Right ventricle myocardium inferior (tissue), 1 donor: ENCODE measurements around the gene ACTG2. TPM values are rescaled to one million over a fixed set of nuclear protein-coding genes. Genes with fewer than 3 reads are reported as not detected.
"Not testable (repeated sequence)": the region's sequence is repeated elsewhere in the genome, so short reads cannot be mapped to it uniquely, and the experiment has no call there.

Experiments
- ATAC-seq: fragments of 200-7000 bp; cut with Tn5 transposase; one replicate; pipeline ENCODE4 v1.9.1; 2020; ENCODE audit warnings: mild to moderate bottlenecking, moderate library complexity
- DNase-seq: peaks from one replicate; pipeline ENCODE4 v3.0.0; 2021; ENCODE audit errors: missing footprints
- intact Hi-C: fragments of 100-400 bp; cut with DNase I; formaldehyde crosslinking; loops from one replicate; pipeline ENCODE4 v1.11.0; 2022
- long read RNA-seq: library from polyadenylated mRNA; unstranded; transcript quantifications from one replicate; pipeline ENCODE4 v2.0.0, GENCODE V29; 2021
- total RNA-seq: library from RNA; stranded (reverse); fragmentation: NEBNext Ultra II Directional; extraction: Animal tissue kit (Norgen Biotek cat#: 25700); gene quantifications from one replicate; pipeline ENCODE4 v1.2.1, GENCODE V29; 2021
- donor health status: DM: no; HTN: yes; CAD: no; lungs with severe emphysema.

Gene ACTG2
- 1.9 TPM for total RNA-seq
- long read RNA-seq: 0 reads

GRCh38 chr2:73892631-73893329 is at the start of gene ACTG2:
ACTG2 (plus strand) TSS chr2:73893008; CDS start chr2:73901312, 8,304 bp downstream.
- intact Hi-C loops: no loop called here
- no peak for DNase-seq
- no peak for ATAC-seq

- intact Hi-C loops: no loop called here
- DNase-seq: no peak
- ATAC-seq: no peak
These were observed 48.7 kb upstream of the ACTG2 start for GRCh38 chr2:73844087-73844486.

DNA sequence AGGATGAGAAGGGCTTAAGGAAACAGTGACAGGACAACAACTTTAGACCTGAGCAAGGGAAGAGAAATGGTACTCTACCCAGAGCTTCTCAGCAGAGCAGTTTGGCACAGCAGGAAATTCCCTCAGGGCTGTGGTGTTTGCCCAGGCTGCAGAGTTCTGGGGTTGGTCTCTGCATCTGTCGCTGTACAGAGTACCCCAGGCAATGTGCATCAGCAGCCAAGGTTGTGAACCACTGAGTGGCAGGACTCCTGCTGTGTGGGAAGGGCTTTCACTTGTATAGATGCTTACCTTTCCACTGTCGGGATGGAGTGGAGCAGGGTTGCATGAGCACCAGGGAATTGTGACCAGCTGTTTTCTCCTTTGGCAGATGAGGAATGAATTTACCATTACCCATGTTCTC is 42.8 kb upstream of the ACTG2 start:
- DNase-seq (no peak), ATAC-seq (no peak)
- intact Hi-C loops: no loop called here

GRCh38 chr2:73851274-73851673 is 41.5 kb upstream of the ACTG2 start:
- ATAC-seq: no peak
- intact Hi-C loops: no loop called here
- no peak for DNase-seq

DNA sequence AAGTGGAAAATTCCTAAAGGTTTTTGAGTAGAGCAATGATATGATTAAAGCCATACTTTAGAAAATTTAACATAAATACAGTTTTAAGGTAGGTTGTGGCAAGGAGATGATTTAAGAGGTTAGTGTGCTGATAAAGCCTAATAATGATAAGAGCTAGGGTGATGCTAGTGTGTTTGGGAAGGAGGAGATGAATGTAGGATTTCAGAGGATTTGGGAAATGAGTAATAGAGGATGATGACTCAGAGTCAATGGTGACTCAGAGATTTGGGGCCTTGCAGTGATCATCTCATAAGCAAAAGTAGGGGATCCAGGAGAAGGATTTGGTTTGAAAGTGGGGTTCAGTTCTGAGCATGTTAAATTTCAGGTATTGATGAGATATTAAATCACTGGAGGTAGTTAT is 40.8 kb upstream of the ACTG2 start:
- no peak for DNase-seq
- intact Hi-C loops: no loop called here
- ATAC-seq: no peak

GRCh38 chr2:73855526-73855925 is 37.3 kb upstream of the ACTG2 start:
- ATAC-seq (no peak), DNase-seq (no peak)
- intact Hi-C loops: no loop called here

- intact Hi-C loops: no loop called here
- DNase-seq (no peak), ATAC-seq (no peak)
These were observed 36.6 kb upstream of the ACTG2 start for GRCh38 chr2:73856214-73856613.

DNA sequence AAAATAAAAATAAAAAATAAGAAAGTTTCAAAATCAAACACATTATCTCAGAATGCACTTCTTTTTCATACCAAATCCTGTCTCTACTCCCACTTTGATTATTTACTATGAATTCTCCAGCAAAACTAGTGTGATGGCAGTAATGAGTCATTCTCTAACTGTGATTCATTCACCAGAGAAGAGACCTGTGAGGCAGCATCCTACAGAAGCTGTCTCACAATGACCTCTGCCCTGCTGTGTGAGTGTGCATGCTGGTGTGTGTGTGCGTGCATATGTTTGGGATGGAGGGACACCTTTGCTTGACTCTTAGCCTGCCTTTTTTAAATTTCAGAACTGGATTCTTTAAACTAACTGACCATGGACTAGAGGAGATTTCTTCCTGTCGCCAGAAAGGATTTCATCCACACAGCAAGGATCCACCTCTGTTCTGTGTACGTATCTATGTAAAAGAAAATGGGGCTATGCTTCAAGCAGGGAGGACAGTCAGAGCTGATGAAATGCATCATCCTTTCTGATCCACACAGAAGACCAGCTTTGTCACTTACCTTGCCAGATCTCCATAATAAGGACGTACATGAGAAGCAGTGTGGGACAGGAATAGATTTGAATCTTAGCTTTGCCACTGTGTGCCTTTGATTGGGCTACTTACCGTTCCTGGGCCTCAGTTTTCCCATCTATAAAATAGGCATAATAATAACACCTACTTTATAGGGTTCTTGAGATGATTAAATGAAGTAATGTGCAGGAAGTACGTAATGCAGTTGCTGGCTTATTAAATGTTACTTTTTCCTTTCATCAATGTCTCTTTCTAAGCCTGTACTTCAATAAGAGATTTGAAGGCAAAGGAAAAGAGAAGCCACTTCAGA is 32.9 kb upstream of the ACTG2 start:
- intact Hi-C loops: no loop called here
- ATAC-seq (no peak), DNase-seq (no peak)

GRCh38 chr2:73862987-73863386 is 29.8 kb upstream of the ACTG2 start:
- DNase-seq (no peak), ATAC-seq (no peak)
- intact Hi-C loops: no loop called here

- ATAC-seq: no peak
- intact Hi-C loops: no loop called here
- DNase-seq: no peak
These were observed 24.4 kb upstream of the ACTG2 start for GRCh38 chr2:73868204-73868978.

DNA sequence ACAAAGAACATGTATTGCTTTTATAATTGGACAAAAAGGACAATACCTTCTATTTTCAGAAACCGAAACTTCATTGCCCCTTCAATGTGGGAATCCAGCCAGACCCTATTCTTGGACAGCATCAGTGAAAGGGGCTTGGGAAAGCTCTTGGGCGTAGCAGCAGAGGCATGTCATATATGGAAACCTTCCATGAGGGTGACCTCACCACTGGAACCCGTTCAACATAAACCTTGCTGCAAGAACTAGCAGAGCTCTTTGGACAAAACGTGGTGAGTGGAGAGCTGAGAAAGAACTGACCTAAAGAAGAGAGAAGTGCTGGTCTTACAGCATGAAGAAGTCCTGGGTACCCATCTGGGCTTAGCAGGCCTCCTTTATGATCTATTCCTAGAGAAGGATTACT is 22.7 kb upstream of the ACTG2 start:
- ATAC-seq (peak; percentile 88), DNase-seq (no peak)
- intact Hi-C loops: loop anchor here (5.0 kb wide), 1 partner anchor 57 kb away; the partner anchor contains the start of gene DGUOK

GRCh38 chr2:73877071-73877802 is 15.6 kb upstream of the ACTG2 start:
- DNase-seq (no peak), ATAC-seq (peak; percentile 39)
- intact Hi-C loops: no loop called here

DNA sequence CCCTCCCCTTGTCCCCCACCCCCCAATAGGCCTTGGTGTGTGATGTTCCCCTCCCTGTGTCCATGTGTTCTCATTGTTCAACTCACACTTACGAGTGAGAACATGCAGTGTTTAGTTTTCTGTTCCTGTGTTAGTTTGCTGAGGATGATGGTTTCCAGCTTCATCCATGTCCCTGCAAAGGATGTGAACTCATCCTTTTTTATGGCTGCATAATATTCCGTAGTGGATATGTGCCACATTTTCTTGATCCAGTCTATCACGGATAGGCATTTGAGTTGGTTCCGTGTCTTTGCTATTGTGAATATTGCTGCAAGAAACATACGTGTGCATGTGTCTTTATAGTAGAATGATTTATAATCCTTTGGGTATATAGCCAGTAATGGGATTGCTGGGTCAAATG is 14.8 kb upstream of the ACTG2 start:
- ATAC-seq, intact Hi-C loops: not testable (repeated sequence)

DNA sequence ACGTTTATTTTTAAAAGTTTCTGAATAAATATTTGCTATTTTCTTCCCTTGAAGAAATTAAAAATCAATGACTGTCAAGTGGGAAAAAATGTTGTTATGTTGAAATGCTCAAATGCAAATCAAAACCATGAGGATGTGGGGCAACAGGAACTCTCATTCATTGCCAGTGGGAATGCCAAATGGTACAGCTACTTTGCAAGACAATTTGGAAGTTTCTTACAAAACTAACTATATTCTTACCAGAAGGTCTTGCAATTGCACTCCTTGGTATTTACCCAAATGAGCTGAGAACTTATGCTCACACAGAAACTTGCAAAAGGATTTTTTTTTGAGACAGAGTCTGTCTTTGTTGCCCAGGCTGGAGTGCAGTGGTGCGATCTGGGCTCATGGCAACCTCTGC is 7.4 kb upstream of the ACTG2 start:
- intact Hi-C loops: no loop called here
- ATAC-seq (no peak), DNase-seq (no peak)

More for the DNA sequence above, 14.8 kb upstream of the ACTG2 start:
- not testable (repeated sequence) for DNase-seq

- ATAC-seq (no peak), DNase-seq (no peak)
- intact Hi-C loops: no loop called here
These were observed 6.5 kb upstream of the ACTG2 start for GRCh38 chr2:73886357-73886756.

DNA sequence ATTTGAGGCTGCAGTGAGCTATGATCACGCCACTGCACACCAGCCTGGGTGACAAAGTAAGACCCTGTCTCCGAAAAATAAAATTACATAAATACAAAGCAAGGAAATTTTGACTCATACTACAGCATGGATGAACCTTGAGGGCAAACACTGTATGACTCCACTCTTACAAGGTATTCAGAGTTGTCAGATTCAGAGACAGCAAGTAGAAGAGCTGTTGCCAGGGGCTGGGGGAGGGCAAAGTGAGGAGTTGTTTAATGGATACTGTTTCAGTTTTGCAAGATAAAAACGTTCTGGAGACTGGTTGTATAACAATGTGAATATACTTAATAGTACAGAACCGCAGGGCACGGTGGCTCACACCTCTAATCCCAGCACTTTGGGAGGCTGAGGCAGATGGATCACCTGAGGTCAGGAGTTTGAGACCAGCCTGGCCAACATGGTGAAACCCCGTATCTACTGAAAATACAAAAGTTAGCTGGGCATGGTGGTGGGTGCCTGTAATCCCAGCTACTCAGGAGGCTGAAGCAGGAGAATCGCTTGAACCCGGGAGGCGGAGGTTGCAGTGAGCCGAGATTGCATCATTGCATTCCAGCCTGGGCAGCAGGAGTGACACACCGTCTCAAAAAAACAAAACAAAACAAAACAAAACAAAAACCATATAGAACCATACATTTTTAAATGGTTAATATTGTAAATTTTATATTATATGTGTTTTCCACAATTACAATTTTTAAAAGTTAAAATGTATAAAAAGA is 5.0 kb upstream of the ACTG2 start:
- intact Hi-C loops, ATAC-seq, DNase-seq: not testable (repeated sequence)

DNA sequence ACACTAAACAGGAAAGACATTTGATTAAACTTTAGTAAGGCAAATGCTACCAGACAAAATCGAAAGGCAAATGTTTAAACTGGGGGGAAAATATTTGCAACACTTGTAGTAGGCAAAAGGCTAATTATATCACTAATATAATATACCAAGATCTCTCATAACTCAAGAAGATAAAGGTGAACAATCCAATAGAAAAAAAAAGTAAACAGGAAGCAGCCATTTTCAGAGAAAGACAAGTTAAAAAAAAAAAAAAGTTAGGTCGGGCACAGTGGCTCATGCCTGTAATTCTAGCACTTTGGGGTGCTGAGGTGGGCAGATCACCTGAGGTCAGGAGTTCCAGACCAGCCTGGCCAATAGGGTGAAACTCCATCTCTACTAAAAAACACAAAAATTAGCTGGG is 4.4 kb upstream of the ACTG2 start:
- DNase-seq (no peak), ATAC-seq (no peak)
- intact Hi-C loops: no loop called here

- intact Hi-C loops: no loop called here
- DNase-seq: no peak
- ATAC-seq: no peak
These were observed 3.6 kb upstream of the ACTG2 start for GRCh38 chr2:73889206-73889605.
